Measurements from ENCODE around the gene RNF213. TPM values are rescaled to one million over a fixed set of nuclear protein-coding genes. Genes with fewer than 3 reads are reported as not detected.
"Not testable (repeated sequence)": the region's sequence is repeated elsewhere in the genome, so short reads cannot be mapped to it uniquely, and the experiment has no call there.

RNF213 gene
- total RNA-seq, 1 donor from 2014 or later: 47.3 TPM

DNA sequence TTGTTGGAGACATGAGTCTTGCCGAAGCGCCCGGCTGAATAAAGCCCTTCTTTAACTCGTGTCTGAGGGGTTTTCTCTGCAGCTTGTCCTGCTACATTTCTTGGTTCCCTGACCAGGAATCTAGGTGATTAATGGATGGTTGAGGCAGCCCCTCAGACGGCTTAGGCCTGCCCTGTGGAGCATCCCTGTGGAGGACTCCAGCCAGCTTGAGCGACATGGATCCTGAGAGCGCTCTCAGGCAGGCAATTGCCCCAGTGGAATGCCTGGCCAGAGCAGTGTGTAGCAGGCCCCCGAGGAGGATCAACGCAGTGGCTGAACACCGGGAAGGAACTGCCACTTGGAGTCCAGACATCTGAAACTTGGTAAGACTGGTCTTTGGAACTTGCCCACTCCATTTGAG is 137.0 kb downstream of the RNF213 start:
- peak overlapping the region; percentile 25 for H3K27ac Mint-ChIP-seq
- peaks cover 4% of the 10 kb centered on the region for H3K4me1 Mint-ChIP-seq (ENCODE audit: unreplicated experiment)
- no peaks in the 10 kb centered on the region for H3K9me3 Mint-ChIP-seq
- no peak overlapping the region for H3K4me3 Mint-ChIP-seq
- no peak for DNase-seq (ENCODE audit: extremely low spot score, unreplicated experiment)
- H3K36me3 Mint-ChIP-seq: no peaks in the 10 kb centered on the region
- peaks cover 8% of the 10 kb centered on the region for H3K27me3 Mint-ChIP-seq
- TF ChIP-seq, protein P1, sequence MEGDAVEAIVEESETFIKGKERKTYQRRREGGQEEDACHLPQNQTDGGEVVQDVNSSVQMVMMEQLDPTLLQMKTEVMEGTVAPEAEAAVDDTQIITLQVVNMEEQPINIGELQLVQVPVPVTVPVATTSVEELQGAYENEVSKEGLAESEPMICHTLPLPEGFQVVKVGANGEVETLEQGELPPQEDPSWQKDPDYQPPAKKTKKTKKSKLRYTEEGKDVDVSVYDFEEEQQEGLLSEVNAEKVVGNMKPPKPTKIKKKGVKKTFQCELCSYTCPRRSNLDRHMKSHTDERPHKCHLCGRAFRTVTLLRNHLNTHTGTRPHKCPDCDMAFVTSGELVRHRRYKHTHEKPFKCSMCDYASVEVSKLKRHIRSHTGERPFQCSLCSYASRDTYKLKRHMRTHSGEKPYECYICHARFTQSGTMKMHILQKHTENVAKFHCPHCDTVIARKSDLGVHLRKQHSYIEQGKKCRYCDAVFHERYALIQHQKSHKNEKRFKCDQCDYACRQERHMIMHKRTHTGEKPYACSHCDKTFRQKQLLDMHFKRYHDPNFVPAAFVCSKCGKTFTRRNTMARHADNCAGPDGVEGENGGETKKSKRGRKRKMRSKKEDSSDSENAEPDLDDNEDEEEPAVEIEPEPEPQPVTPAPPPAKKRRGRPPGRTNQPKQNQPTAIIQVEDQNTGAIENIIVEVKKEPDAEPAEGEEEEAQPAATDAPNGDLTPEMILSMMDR (conservative IDR thresholded peaks at IDR 0.05): no peak

DNA sequence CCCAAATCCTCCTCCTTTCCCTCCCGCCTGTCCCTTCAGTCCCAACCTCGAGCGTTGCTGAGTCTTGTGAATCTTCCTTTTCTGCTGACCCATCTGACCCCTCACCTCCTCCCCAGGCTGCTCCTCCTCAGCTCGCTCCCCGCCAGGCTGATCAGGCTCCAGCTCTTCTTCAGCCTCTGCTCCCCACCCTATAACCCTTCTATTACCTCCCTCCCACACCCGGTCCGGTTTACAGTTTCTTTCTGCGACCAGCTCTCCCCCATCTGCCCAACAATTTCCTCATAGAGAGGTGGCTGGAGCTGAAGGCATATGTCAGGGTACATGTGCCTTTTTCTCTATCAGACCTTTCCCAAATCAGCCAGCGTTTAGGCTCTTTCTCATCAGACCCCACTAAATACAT is 140.4 kb downstream of the RNF213 start:
- H3K4me1 Mint-ChIP-seq (ENCODE audit: unreplicated experiment); H3K9me3 Mint-ChIP-seq; DNase-seq (ENCODE audit: extremely low spot score, unreplicated experiment); H3K36me3 Mint-ChIP-seq; H3K4me3 Mint-ChIP-seq; H3K27me3 Mint-ChIP-seq: not testable (repeated sequence)
- peak overlapping the region; percentile 3 for H3K27ac Mint-ChIP-seq

DNA sequence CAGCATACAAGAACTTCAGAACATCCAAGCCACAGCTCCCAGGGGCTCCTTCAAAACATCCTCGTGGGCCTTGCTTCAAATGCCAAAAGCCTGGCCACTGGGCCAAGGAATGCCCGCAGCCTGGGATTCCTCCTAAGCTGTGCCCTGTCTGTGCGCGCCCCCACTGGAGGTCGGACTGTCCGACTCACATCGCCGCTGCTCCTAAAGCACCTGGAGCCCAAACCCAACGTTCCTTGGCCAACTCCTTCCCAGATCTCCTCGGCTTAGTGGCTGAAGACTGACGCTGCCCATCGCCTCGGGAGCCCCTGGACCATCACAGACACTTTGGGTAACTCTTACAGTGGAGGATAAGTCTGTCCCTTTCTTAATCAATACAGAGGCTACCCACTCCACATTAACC is 141.4 kb downstream of the RNF213 start:
- not testable (repeated sequence) for H3K27ac Mint-ChIP-seq; H3K9me3 Mint-ChIP-seq; DNase-seq (ENCODE audit: extremely low spot score, unreplicated experiment); H3K36me3 Mint-ChIP-seq; H3K4me3 Mint-ChIP-seq; H3K27me3 Mint-ChIP-seq; H3K4me1 Mint-ChIP-seq (ENCODE audit: unreplicated experiment)

DNA sequence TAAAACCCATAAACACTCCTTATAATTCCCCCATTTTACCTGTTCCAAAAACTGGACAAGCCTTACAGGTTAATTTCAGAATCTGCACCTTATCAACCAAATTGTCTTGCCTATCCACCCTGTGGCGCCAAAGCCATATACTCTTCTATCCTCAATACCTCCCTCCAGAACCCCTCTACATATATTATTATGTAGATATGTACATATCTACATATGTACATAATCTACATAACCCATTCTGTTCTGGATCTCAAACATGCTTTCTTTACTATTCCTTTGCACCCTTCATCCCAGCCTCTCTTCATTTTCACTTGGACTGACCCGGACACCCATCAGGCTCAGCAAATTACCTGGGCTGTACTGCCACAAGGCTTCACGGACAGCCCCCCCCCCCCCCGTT is 142.3 kb downstream of the RNF213 start:
- Mint-ChIP-seq H3K36me3 (no peaks in the 10 kb centered on the region), H3K4me1 (ENCODE audit: unreplicated experiment) (no peaks in the 10 kb centered on the region), H3K27me3 (peaks cover 8% of the 10 kb centered on the region), H3K9me3 (no peaks in the 10 kb centered on the region), H3K27ac (no peak overlapping the region), H3K4me3 (no peak overlapping the region)
- no peak for DNase-seq (ENCODE audit: extremely low spot score, unreplicated experiment)
- TF ChIP-seq, protein P1 (conservative IDR thresholded peaks at IDR 0.05): no peak

DNA sequence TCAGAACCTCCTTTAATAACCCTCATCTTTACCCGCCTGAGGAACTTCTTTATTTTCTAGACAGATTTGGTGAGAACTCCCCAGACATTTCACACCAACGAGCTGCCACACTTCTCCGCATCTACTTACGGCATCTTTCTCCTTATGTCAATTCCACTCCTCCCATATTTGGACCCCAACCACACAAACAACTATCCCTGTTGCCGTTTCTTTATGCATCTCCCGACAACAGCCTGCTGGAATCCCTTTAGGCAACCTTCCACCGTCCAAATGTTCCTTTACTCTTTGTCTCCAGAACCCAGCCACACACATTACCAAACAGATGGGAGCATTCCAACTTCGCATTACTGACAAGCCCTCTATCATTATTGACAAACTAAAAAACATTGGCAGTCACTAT is 145.5 kb downstream of the RNF213 start:
- DNase-seq (ENCODE audit: extremely low spot score, unreplicated experiment): no peak
- no peaks in the 10 kb centered on the region for H3K4me1 Mint-ChIP-seq (ENCODE audit: unreplicated experiment)
- no peak overlapping the region for H3K27ac Mint-ChIP-seq
- H3K4me3 Mint-ChIP-seq: no peak overlapping the region
- TF ChIP-seq, protein P1 (conservative IDR thresholded peaks at IDR 0.05): no peak
- H3K36me3 Mint-ChIP-seq: no peaks in the 10 kb centered on the region
- no peaks in the 10 kb centered on the region for H3K9me3 Mint-ChIP-seq
- H3K27me3 Mint-ChIP-seq: peaks cover 7% of the 10 kb centered on the region

DNA sequence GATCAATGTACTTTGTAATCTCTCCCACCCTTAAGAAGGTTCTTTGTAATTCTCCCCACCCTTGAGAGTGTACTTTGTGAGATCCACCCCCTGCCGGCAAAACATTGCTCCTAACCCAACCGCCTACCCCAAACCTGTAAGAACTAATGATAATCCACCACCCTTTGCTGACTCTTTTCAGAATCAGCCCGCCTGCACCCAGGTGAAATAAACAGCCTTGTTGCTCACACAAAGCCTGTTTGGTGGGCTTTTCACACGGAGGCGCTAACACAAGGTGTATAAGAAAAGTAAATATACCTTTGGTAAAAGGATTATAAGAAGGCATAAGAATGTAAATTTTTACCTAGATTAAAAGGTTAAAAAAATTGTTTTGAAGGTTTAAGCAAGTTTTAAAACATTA is 147.3 kb downstream of the RNF213 start:
- H3K27me3 Mint-ChIP-seq; H3K4me1 Mint-ChIP-seq (ENCODE audit: unreplicated experiment); H3K4me3 Mint-ChIP-seq; H3K9me3 Mint-ChIP-seq; H3K36me3 Mint-ChIP-seq; DNase-seq (ENCODE audit: extremely low spot score, unreplicated experiment); H3K27ac Mint-ChIP-seq: not testable (repeated sequence)

DNA sequence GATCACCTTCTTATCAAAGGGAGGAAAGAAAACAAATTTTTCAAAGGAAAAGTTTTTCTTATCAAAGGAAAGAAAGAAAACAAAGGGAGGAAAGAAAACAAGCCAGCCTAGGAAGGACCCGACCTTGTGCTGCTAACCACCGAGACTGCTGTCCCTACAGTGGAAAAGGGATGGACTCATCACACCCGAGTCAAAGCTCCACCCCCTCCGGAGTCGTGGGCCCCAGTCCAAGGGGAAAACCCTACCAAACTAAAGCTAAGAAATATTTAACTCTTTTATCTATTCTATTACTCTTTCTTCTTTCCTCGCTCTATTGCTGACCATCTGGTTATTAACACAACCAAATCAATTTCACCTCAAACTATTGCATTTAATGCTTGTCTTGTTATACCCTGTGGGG is 148.2 kb downstream of the RNF213 start:
- no peaks in the 10 kb centered on the region for H3K36me3 Mint-ChIP-seq
- H3K4me1 Mint-ChIP-seq (ENCODE audit: unreplicated experiment): peaks cover 6% of the 10 kb centered on the region
- no peak for DNase-seq (ENCODE audit: extremely low spot score, unreplicated experiment)
- TF ChIP-seq, protein P1 (conservative IDR thresholded peaks at IDR 0.05): no peak
- peaks cover 17% of the 10 kb centered on the region for H3K27me3 Mint-ChIP-seq
- H3K4me3 Mint-ChIP-seq: no peak overlapping the region
- no peak overlapping the region for H3K27ac Mint-ChIP-seq
- H3K9me3 Mint-ChIP-seq: no peaks in the 10 kb centered on the region

All from type B pancreatic cell (in vitro differentiated cells).